Breast epithelium (tissue), 4 donors: Measurements from ENCODE around the gene CFAP57. TPM values are rescaled to one million over a fixed set of nuclear protein-coding genes. Genes with fewer than 3 reads are reported as not detected.

ENCODE experiments used
- DNase-seq, 2 donors: peaks; one replicate each; pipeline ENCODE4 v3.0.0-alpha.2; 2019; ENCODE audit warnings: low spot score in 2 of 2
- H3K27ac ChIP-seq, 2 donors: fragments of 200-600 bp; sonication (generic) in 1 of 2; one replicate each; pipeline ENCODE4 v1.5.1; 2016 to 2019; ENCODE audit warnings: mild to moderate bottlenecking in 1 of 2
- H3K27me3 ChIP-seq, 2 donors: fragments of 200-600 bp; sonication (generic) in 1 of 2; one replicate each; pipeline versions ENCODE4 v1.5.1 to v1.6.0; 2017 to 2019; ENCODE audit warnings: control low read depth in 1 of 2, mild to moderate bottlenecking in 1 of 2
- H3K36me3 ChIP-seq: fragments of 200-600 bp; one replicate; pipeline ENCODE4 v1.5.1; 2019
- H3K4me1 ChIP-seq, 2 donors: fragments of 200-600 bp; sonication (generic); one replicate each; pipeline ENCODE4 v1.5.1; 2016 to 2019; ENCODE audit warnings: control low read depth in 1 of 2
- H3K4me3 ChIP-seq, 3 donors: fragments of 200-600 bp; sonication (generic); 1 replicate in 2 of 3; 2 replicates in 1 of 3; pipeline ENCODE4 v1.5.1; 2016 to 2019; ENCODE audit warnings: mild to moderate bottlenecking in 3 of 3, moderate library complexity in 2 of 3
- H3K9me3 ChIP-seq, 2 donors: fragments of 200-600 bp; sonication (generic) in 1 of 2; one replicate each; pipeline ENCODE4 v1.5.1; 2016 to 2019; ENCODE audit warnings: control low read depth in 1 of 2
- POLR2A ChIP-seq: fragments of 450-650 bp; IDR thresholded peaks from one replicate; pipeline ENCODE4 v1.6.1; 2016; ENCODE audit warnings: antibody characterized with exemption, mild to moderate bottlenecking, moderate library complexity
- POLR2AphosphoS5 ChIP-seq, 3 donors: sonication (generic); formaldehyde crosslinking; IDR thresholded peaks; one replicate each; pipeline ENCODE4 v1.6.1; 2017; ENCODE audit warnings: antibody characterized with exemption in 3 of 3
- intact Hi-C: fragments of 100-400 bp; cut with DNase I; formaldehyde crosslinking; loops from one replicate; pipeline ENCODE4 v1.15.1; 2023; ENCODE audit warnings: low total_unique reads
- total RNA-seq, 3 donors: library from RNA; depleted of rRNA; stranded (reverse); fragments of >200 nt; gene quantifications; one replicate each; pipeline ENCODE4 v1.1.0, GENCODE V29; 2016
- TF ChIP-seq, protein P1 (sequence below), 3 donors: fragments of 450-650 bp; IDR thresholded peaks; one replicate each; pipeline ENCODE4 v1.5.1; 2016 to 2017; ENCODE audit warnings: antibody characterized with exemption in 3 of 3, mild to moderate bottlenecking in 3 of 3, moderate library complexity in 3 of 3

CFAP57 gene
- total RNA-seq, 3 donors from 2014 or later, result 0.16 to 0.88 (median 0.66) TPM

DNA sequence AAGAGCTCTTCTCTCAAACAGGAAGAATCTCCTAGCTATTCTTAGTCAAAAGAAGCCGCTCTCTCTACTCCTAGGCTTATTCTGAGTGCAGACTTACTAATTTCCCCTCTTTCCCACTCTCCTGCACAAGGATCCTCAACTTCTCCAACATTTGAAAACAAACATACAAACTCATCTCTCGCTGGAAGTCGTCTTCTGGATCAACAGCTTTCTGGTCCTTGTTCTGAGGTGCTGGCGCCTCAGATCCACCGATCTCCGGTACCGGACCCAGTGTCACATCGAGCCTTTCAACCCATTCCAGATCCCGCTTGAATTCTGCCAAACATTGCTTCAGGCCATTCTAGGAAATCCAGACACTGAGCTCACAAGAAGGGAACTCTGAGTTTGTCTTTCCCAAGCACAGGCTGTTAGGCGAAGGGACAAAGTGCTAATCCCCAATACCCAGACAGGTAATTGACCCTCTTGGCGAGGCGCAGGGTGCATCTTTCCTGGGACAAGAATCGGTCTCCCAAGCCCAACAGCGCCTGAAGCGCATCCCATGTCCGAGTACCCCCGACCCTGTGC is 736 bp upstream of the CFAP57 start:
- intact Hi-C loops, result no loop called here
- H3K27ac ChIP-seq, result peak overlapping the region; percentile 72 to 73
- no peak for DNase-seq
- H3K9me3 ChIP-seq, result no peaks in the 10 kb centered on the region
- peaks cover 0 to 6% of the 10 kb centered on the region in 2 donors for H3K4me1 ChIP-seq
- TF ChIP-seq, protein P1, sequence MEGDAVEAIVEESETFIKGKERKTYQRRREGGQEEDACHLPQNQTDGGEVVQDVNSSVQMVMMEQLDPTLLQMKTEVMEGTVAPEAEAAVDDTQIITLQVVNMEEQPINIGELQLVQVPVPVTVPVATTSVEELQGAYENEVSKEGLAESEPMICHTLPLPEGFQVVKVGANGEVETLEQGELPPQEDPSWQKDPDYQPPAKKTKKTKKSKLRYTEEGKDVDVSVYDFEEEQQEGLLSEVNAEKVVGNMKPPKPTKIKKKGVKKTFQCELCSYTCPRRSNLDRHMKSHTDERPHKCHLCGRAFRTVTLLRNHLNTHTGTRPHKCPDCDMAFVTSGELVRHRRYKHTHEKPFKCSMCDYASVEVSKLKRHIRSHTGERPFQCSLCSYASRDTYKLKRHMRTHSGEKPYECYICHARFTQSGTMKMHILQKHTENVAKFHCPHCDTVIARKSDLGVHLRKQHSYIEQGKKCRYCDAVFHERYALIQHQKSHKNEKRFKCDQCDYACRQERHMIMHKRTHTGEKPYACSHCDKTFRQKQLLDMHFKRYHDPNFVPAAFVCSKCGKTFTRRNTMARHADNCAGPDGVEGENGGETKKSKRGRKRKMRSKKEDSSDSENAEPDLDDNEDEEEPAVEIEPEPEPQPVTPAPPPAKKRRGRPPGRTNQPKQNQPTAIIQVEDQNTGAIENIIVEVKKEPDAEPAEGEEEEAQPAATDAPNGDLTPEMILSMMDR (IDR thresholded peaks at IDR 0.05), result no peak
- H3K27me3 ChIP-seq, result no peaks in the 10 kb centered on the region
- peak overlapping the region; percentile 93 to 96 (median 95) for H3K4me3 ChIP-seq
- peaks cover 5% of the 10 kb centered on the region for H3K36me3 ChIP-seq

DNA sequence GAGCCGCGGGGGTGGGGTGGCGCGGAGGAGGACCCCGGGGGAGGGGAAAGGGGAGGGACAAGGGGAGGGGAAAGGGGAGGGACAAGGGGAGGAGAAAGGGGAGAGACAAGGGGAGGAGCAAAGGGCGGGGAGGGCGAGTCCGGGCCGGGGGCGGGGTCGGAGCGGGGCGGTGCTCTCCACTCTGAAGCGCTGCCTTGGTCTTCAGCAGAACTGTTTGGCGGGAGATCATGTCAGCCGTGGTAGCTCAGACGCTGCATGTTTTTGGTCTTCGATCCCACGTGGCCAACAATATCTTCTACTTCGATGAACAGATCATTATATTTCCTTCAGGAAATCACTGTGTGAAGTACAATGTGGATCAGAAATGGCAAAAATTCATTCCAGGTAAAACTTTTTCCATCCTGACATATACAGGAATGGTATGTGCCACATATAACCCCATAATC is 420 bp downstream of the CFAP57 start:
- DNase-seq, result peak; percentile 70 to 75
- H3K27ac ChIP-seq, result peak overlapping the region; percentile 72 to 73
- peaks cover 0 to 6% of the 10 kb centered on the region in 2 donors for H3K4me1 ChIP-seq
- peaks cover 5% of the 10 kb centered on the region for H3K36me3 ChIP-seq
- H3K4me3 ChIP-seq, result peak overlapping the region; percentile 93 to 96 (median 95)
- no peaks in the 10 kb centered on the region for H3K9me3 ChIP-seq
- intact Hi-C loops, result no loop called here
- TF ChIP-seq, protein P1 (IDR thresholded peaks at IDR 0.05), result no peak
- TF ChIP-seq POLR2A (no peak), POLR2AphosphoS5 (IDR thresholded peaks at IDR 0.05) (no peak)
- peaks cover 0 to 11% of the 10 kb centered on the region in 2 donors for H3K27me3 ChIP-seq

DNA sequence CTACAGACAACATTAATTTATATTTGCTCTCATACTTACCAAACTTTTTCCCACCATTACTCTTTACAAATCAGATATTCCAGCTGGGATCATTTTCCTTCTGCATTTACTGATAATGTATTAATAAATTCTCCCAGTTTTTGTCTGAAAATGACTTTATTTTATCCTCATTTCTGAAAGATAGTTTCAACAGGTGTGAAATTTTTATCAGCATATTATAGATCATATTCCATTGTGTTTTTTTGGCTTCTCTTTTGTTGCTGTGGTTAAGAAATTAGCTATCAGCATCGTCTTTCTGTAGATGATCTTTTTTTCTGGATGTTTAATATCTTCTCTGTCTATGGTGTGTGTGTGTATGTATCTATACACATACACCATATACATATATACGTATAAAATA is 2.7 kb downstream of the CFAP57 start:
- intact Hi-C loops, result no loop called here
- Histone ChIP-seq H3K27me3 (peaks cover 0 to 12% of the 10 kb centered on the region in 2 donors), H3K36me3 (no peaks in the 10 kb centered on the region), H3K4me3 (no peak overlapping the region), H3K27ac (no peak overlapping the region), H3K9me3 (no peaks in the 10 kb centered on the region), H3K4me1 (peaks cover 0 to 6% of the 10 kb centered on the region in 2 donors)
- no peak for DNase-seq
- TF ChIP-seq, protein P1 (IDR thresholded peaks at IDR 0.05), result no peak

DNA sequence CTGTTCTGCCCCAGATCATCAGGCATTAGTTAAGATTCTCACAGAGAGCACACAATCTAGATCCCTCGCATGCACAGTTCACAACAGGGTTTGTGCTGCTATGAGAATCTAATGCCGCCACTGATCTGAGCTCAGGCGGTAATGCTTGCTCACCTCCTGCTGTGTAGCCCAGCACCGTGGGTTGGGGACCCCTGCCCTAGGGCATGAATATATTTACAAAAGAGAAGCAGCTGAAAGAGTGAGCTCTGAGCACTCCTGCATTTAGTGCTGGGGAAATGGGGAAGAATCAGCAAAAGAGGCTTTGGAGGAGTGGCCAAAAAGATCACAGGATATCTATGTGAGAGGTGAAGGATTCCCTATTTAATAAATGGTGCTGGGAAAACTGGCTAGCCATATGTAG is 5.6 kb downstream of the CFAP57 start:
- peaks cover 0 to 12% of the 10 kb centered on the region in 2 donors for H3K27me3 ChIP-seq
- DNase-seq, result no peak
- TF ChIP-seq, protein P1 (IDR thresholded peaks at IDR 0.05), result no peak
- no peaks in the 10 kb centered on the region for H3K4me1 ChIP-seq
- intact Hi-C loops, result no loop called here
- no peaks in the 10 kb centered on the region for H3K9me3 ChIP-seq
- no peak overlapping the region for H3K27ac ChIP-seq
- H3K36me3 ChIP-seq, result no peaks in the 10 kb centered on the region
- no peak overlapping the region for H3K4me3 ChIP-seq

DNA sequence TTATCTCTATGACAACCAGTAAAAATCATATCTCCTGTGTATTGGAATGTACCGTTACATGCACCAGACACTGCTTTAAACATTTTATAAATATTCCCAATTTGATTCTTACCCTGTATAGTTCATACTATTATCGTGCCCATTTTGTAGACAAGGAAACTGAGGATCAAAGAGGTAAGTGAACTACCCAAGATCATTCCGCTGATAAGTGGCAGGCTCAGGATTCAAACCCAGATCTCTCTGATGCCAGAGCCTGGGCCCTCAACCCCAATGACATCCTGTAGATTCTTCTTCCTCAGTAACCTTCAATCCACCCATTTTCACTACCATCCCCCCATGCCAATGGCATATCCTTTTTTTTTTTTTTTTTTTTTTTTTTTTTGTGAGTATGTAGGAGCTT is 12.3 kb downstream of the CFAP57 start:
- no peak for DNase-seq
- intact Hi-C loops, result no loop called here
- no peaks in the 10 kb centered on the region for H3K36me3 ChIP-seq
- no peaks in the 10 kb centered on the region for H3K27me3 ChIP-seq
- H3K27ac ChIP-seq, result no peak overlapping the region
- H3K4me3 ChIP-seq, result no peak overlapping the region
- no peaks in the 10 kb centered on the region for H3K9me3 ChIP-seq
- TF ChIP-seq POLR2AphosphoS5 (IDR thresholded peaks at IDR 0.05) (no peak), POLR2A (no peak)
- TF ChIP-seq, protein P1 (IDR thresholded peaks at IDR 0.05), result no peak
- H3K4me1 ChIP-seq, result no peaks in the 10 kb centered on the region
